Activated naive CD8-positive, alpha-beta T cell (primary cell): ENCODE results near the gene HSPB9.
A peak's percentile ranks its signal among the peaks of the same experiment; 100 is the strongest.

Source experiments
- H3K27ac Mint-ChIP-seq: one replicate; pipeline ENCODE4 v1.8.0; 2021; ENCODE audit warnings: mixed read lengths
- H3K27me3 Mint-ChIP-seq: one replicate; pipeline ENCODE4 v1.8.0; 2021; ENCODE audit warnings: mixed read lengths
- H3K36me3 Mint-ChIP-seq: one replicate; pipeline ENCODE4 v1.8.0; 2021; ENCODE audit warnings: mixed read lengths
- H3K4me1 Mint-ChIP-seq: one replicate; pipeline ENCODE4 v1.8.0; 2021; ENCODE audit warnings: low read depth, mixed read lengths
- H3K4me3 Mint-ChIP-seq: one replicate; pipeline ENCODE4 v1.8.0; 2021; ENCODE audit warnings: mild to moderate bottlenecking, mixed read lengths
- H3K9me3 Mint-ChIP-seq: one replicate; pipeline ENCODE4 v1.8.0; 2021; ENCODE audit warnings: low read depth, mixed read lengths

HSPB9 gene

DNA sequence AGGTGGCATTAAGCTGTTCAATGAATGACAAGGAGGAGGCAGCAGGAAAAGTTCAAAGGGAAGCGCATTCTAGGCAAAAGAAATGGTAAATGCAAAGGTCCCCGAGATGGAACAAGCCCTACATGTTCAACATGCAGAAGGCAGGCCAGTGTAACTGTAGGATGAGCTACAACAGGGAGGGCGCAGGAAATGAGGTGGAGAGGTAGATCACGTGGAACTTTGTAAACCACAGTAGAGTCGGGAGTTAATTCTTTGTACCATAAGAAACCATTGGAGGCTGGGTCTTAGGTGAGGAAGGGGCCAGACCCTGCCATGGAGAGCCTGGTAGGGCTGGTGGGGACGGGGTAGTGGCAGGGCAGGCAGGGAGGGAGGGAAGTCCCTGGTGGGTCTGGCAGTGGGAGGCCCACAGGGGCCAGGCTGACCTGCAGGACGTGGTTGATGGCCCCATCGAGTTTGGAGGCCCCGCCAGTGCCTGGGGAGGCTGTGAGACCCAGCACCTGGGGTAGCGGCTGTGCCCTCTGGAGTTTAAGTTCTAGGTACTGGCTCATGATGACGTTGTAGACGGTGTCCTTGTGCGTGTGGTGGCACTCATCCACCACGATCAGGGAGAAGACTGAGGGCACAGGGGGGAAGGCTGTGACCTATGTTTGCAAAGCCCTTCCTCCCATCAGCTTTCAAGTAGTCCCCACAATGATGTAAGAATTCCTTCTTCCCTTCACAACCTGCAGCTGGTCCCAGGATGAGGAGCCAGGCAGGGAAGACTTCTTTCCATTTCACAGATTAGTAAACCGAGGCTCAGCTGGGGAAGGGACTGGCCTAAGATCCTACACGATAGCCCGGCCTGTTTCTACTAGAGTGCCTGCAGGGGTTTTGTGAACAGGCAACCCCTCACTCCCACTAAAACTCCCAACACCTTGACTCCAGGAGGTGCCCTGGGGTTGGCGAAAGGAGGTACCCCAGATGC is 12.0 kb upstream of the HSPB9 start:
- no peaks in the 10 kb centered on the region for H3K9me3 Mint-ChIP-seq
- H3K4me1 Mint-ChIP-seq: peaks cover 35% of the 10 kb centered on the region
- H3K4me3 Mint-ChIP-seq: peak overlapping the region; percentile 63
- peaks cover 2% of the 10 kb centered on the region for H3K36me3 Mint-ChIP-seq
- H3K27ac Mint-ChIP-seq: peak overlapping the region; percentile 86
- no peaks in the 10 kb centered on the region for H3K27me3 Mint-ChIP-seq

DNA sequence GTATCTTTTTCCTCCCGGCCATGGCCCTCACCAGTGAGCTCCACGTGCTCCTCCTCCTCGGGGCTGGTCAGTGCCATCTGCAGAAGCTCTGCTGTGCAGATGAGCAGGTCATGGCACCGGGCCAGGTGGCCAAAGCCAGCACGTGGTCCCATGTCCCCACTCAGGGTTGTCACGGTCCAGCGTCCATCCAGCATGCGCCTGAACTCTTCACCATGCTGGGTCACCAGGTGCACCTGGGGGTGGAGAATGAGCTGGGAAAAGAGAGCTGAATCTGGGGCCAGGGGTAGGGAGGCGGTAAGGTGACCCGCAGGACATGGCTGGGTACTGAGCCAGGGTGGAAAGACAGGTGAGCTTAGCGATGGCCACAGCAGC is 11.4 kb upstream of the HSPB9 start:
- peak overlapping the region; percentile 96 for H3K27ac Mint-ChIP-seq
- H3K4me3 Mint-ChIP-seq: peak overlapping the region; percentile 87
- H3K27me3 Mint-ChIP-seq: no peaks in the 10 kb centered on the region
- peaks cover 38% of the 10 kb centered on the region for H3K4me1 Mint-ChIP-seq
- H3K36me3 Mint-ChIP-seq: peaks cover 2% of the 10 kb centered on the region
- H3K9me3 Mint-ChIP-seq: no peaks in the 10 kb centered on the region

- Mint-ChIP-seq H3K4me1 (peaks cover 42% of the 10 kb centered on the region), H3K27me3 (no peaks in the 10 kb centered on the region), H3K36me3 (peaks cover 4% of the 10 kb centered on the region), H3K4me3 (peak overlapping the region; percentile 87), H3K27ac (peak overlapping the region; percentile 96), H3K9me3 (no peaks in the 10 kb centered on the region)
Observed at GRCh38 chr17:42111871-42112551, 10.6 kb upstream of the HSPB9 start.

DNA sequence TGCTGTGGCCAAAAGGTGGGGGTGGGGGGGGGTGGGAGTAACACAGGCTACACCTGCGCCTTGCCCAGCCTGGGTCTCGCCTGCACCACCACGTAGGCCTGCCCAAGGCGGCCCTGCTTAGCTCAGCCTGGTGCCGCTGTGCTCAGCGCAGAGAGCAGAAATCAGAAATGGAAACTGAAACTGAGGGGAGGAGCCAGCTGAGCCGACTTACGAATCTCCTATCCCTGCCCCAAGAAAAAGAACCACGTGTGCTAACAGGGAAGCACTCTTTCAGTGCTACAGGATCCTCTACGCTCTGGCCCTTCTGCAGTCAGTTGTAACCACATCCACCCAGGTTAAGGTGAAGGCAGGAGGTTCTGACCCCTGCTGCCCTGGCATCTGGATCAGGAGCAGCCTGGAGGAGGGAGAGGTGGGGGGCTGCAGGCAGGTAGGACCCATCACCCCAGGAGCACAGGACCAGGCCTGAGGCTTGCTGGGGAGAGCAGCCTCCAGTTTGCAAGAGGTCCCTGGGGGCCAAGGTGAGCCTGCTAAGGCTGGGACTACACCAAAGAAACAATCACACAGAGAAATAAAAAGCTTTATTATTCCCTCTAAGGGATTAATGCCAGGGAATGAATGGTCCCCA is 9.9 kb upstream of the HSPB9 start, which contains the start of gene DHX58:
DHX58 (minus strand) TSS at position 163 of the 625 bp plus-strand sequence. CDS start 822 bp downstream, outside the sequence.
- H3K4me3 Mint-ChIP-seq: peak within 1 kb of the TSS; percentile 87
- peaks cover 41% of the 10 kb centered on the region for H3K4me1 Mint-ChIP-seq
- H3K27ac Mint-ChIP-seq: peak within 1 kb of the TSS; percentile 96

DNA sequence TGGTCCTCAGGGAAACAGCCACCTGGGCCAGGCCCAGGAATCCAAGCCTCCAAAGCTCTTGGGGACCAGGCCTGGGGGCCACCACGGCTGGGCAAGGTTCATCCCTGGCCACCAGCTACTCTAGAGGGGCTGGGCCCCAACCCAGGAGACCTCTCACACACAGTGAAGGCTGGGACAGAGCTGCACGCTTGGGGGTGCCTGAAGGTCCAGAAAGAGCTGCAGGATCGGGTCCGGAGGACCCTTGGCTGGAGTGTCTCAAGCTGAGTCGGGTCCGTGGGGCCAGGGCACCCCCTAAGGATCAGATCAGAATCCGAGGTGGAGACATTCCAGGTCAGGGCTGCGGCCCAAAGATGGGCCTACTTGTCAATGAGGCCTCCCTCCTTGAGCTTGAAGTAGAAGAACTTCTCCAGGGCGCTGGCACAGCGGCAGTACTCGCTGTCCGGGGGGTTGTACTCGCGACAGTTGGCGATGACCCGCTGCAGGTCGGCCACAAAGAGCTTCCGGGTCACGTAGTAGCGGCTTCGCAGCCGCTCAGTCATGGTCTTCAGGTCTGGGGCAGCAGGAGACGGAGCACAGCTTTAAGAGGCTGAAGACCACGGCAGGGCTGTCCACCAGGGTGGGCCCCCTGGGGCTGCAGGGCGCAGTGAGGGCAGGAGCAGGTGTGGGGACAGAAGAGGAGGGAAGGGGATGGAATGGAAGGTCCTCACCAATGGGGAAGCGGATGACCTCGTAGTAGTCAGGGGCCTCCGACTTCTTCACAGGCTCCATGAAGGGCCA is 9.1 kb upstream of the HSPB9 start:
- Mint-ChIP-seq H3K27me3 (no peaks in the 10 kb centered on the region), H3K27ac (no peak overlapping the region), H3K9me3 (no peaks in the 10 kb centered on the region), H3K4me1 (peaks cover 40% of the 10 kb centered on the region), H3K36me3 (peaks cover 4% of the 10 kb centered on the region), H3K4me3 (no peak overlapping the region)

More for the DNA sequence above, 9.9 kb upstream of the HSPB9 start, which contains the start of gene DHX58:
- H3K27me3 Mint-ChIP-seq: no peaks in the 10 kb centered on the region
- H3K9me3 Mint-ChIP-seq: no peaks in the 10 kb centered on the region
- H3K36me3 Mint-ChIP-seq: peaks cover 4% of the 10 kb centered on the region

- Mint-ChIP-seq H3K27ac (no peak overlapping the region), H3K9me3 (no peaks in the 10 kb centered on the region), H3K27me3 (no peaks in the 10 kb centered on the region), H3K36me3 (peaks cover 4% of the 10 kb centered on the region), H3K4me1 (peaks cover 42% of the 10 kb centered on the region), H3K4me3 (no peak overlapping the region)
Observed at GRCh38 chr17:42114118-42114517, 8.5 kb upstream of the HSPB9 start.

DNA sequence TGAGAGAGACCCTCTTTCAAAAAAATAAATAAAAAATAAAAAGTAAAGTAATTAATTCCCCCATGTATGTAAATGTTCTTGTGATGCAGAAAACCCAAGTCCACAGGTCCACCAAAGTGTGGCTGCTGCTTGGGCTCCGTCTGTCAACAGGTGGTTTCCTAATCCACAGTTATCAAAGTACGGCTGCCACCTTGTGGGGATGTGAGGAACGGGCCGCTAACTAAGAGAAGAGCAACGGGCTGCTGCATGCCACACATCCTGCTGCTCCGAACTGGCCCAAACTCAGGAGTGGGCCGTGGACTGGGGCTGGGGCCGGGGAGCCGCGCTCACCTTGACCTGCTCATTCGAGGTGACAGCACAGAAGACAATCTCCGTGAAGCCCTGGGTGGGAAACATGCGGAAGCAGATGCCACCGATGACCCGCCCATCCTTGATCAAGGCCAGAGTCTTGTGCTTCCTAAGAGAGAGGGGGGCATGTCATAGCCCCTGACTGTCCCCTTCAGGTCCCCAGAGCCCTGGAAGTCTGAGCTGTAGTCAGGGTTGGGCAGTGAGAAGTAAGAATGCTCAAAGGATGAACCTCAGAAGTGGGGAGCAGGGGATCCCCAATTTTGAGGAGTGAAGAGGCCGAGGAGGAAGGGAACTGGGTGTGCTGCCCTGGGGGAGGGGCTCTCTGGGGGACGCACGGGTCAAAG is 5.8 kb upstream of the HSPB9 start:
- Mint-ChIP-seq H3K27me3 (no peaks in the 10 kb centered on the region), H3K36me3 (peaks cover 2% of the 10 kb centered on the region), H3K4me1 (peaks cover 35% of the 10 kb centered on the region), H3K27ac (peak overlapping the region; percentile 78), H3K9me3 (no peaks in the 10 kb centered on the region), H3K4me3 (peak overlapping the region; percentile 57)

- peaks cover 2% of the 10 kb centered on the region for H3K36me3 Mint-ChIP-seq
- no peak overlapping the region for H3K27ac Mint-ChIP-seq
- no peak overlapping the region for H3K4me3 Mint-ChIP-seq
Observed at GRCh38 chr17:42117397-42118125, 5.0 kb upstream of the HSPB9 start.

GRCh38 chr17:42118126-42118510 is 4.5 kb upstream of the HSPB9 start:
- peaks cover 26% of the 10 kb centered on the region for H3K4me1 Mint-ChIP-seq
- H3K4me3 Mint-ChIP-seq: peak overlapping the region; percentile 74
- H3K36me3 Mint-ChIP-seq: peaks cover 2% of the 10 kb centered on the region

More at GRCh38 chr17:42117397-42118125, 5.0 kb upstream of the HSPB9 start:
- H3K9me3 Mint-ChIP-seq: no peaks in the 10 kb centered on the region
- H3K4me1 Mint-ChIP-seq: peaks cover 30% of the 10 kb centered on the region
- no peaks in the 10 kb centered on the region for H3K27me3 Mint-ChIP-seq

DNA sequence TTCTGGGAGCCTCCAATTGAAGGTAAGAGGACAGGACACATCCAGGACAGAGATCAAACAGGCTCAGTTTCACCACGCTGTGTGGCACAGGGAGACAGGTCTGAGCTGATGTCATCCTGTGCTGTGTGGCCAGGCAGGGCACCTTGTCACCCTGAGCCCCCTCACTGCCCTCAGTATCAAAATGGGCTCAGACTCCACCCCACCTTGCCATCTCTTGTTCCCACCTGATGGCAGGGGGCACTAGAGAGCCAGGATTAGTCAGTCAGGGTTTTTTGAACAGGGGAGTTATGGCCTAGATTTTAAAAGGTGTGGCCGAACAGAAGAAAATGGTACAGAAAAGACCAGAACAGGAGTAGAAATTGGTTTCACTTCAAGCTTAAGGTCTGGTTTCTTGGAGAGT is 4.1 kb upstream of the HSPB9 start:
- no peaks in the 10 kb centered on the region for H3K9me3 Mint-ChIP-seq
- peak overlapping the region; percentile 74 for H3K4me3 Mint-ChIP-seq
- peaks cover 26% of the 10 kb centered on the region for H3K4me1 Mint-ChIP-seq
- H3K36me3 Mint-ChIP-seq: peaks cover 2% of the 10 kb centered on the region
- peak overlapping the region; percentile 36 for H3K27ac Mint-ChIP-seq
- no peaks in the 10 kb centered on the region for H3K27me3 Mint-ChIP-seq

More at GRCh38 chr17:42118126-42118510, 4.5 kb upstream of the HSPB9 start:
- Mint-ChIP-seq H3K9me3 (no peaks in the 10 kb centered on the region), H3K27ac (no peak overlapping the region), H3K27me3 (no peaks in the 10 kb centered on the region)

- Mint-ChIP-seq H3K4me1 (peaks cover 26% of the 10 kb centered on the region), H3K36me3 (peaks cover 2% of the 10 kb centered on the region), H3K27ac (no peak overlapping the region), H3K4me3 (no peak overlapping the region), H3K27me3 (no peaks in the 10 kb centered on the region), H3K9me3 (no peaks in the 10 kb centered on the region)
Observed at GRCh38 chr17:42119301-42119700, 3.3 kb upstream of the HSPB9 start.

GRCh38 chr17:42120161-42120769 is 2.3 kb upstream of the HSPB9 start:
- Mint-ChIP-seq H3K4me1 (peaks cover 26% of the 10 kb centered on the region), H3K27ac (peak overlapping the region; percentile 73), H3K4me3 (peak overlapping the region; percentile 83), H3K36me3 (peaks cover 2% of the 10 kb centered on the region), H3K27me3 (no peaks in the 10 kb centered on the region), H3K9me3 (no peaks in the 10 kb centered on the region)
